HG02938 (cell line): ENCODE measurements around the gene MACROD2.
A peak's percentile ranks its signal among the peaks of the same experiment; 100 is the strongest.

Experiments used
- ATAC-seq: cut with Tn5 transposase; IDR thresholded peaks from one replicate; pipeline ENCODE4 v1.9.1; 2021; ENCODE audit warnings: mild to moderate bottlenecking, moderate library complexity; ENCODE audit not compliant: unreplicated experiment

MACROD2 gene

GRCh38 chr20:16042731-16043130, 2047.4 kb downstream of the MACROD2 start:
- no peak for ATAC-seq

- no peak for ATAC-seq
Measured at GRCh38 chr20:16043931-16044330, 2048.6 kb downstream of the MACROD2 start.

GRCh38 chr20:16048876-16049275, 2053.6 kb downstream of the MACROD2 start:
- ATAC-seq, result no peak

GRCh38 chr20:16049529-16050093, 2054.3 kb downstream of the MACROD2 start:
- ATAC-seq, result no peak

GRCh38 chr20:16050366-16050765, 2055.1 kb downstream of the MACROD2 start:
- no peak for ATAC-seq

- no peak for ATAC-seq
Measured at GRCh38 chr20:16051968-16052367, 2056.7 kb downstream of the MACROD2 start.

GRCh38 chr20:16052456-16052855, 2057.1 kb downstream of the MACROD2 start:
- no peak for ATAC-seq

GRCh38 chr20:16054985-16055384, 2059.7 kb downstream of the MACROD2 start:
- ATAC-seq, result no peak

- ATAC-seq, result no peak
Measured at GRCh38 chr20:16057651-16058050, 2062.3 kb downstream of the MACROD2 start.

- ATAC-seq, result no peak
Measured at GRCh38 chr20:16058268-16058667, 2063.0 kb downstream of the MACROD2 start.

- ATAC-seq, result no peak
Measured at GRCh38 chr20:16059841-16060240, 2064.5 kb downstream of the MACROD2 start.

- no peak for ATAC-seq
Measured at GRCh38 chr20:16061351-16061750, 2066.0 kb downstream of the MACROD2 start.

- no peak for ATAC-seq
Measured at GRCh38 chr20:16062661-16063581, 2067.6 kb downstream of the MACROD2 start.

- ATAC-seq, result no peak
Measured at GRCh38 chr20:16063881-16064280, 2068.6 kb downstream of the MACROD2 start.

- ATAC-seq, result no peak
Measured at GRCh38 chr20:16064989-16065707, 2069.8 kb downstream of the MACROD2 start.

- ATAC-seq, result no peak
Measured at GRCh38 chr20:16066571-16066970, 2071.3 kb downstream of the MACROD2 start.

- ATAC-seq, result peak; percentile 92
Measured at GRCh38 chr20:16069389-16070010, 2074.2 kb downstream of the MACROD2 start.

- no peak for ATAC-seq
Measured at GRCh38 chr20:16072220-16072619, 2076.9 kb downstream of the MACROD2 start.

GRCh38 chr20:16078172-16078898, 2083.0 kb downstream of the MACROD2 start:
- no peak for ATAC-seq

GRCh38 chr20:16081421-16081820, 2086.1 kb downstream of the MACROD2 start:
- no peak for ATAC-seq
